Measurements from ENCODE around the gene JHY. TPM values are rescaled to one million over a fixed set of nuclear protein-coding genes. Genes with fewer than 3 reads are reported as not detected.

Gene JHY
- total RNA-seq (2022; extraction: Qiagen RNA extraction; ENCODE audit: low read depth): 2.9 to 3.5 TPM (median 3.0 TPM) in 5 replicates

DNA sequence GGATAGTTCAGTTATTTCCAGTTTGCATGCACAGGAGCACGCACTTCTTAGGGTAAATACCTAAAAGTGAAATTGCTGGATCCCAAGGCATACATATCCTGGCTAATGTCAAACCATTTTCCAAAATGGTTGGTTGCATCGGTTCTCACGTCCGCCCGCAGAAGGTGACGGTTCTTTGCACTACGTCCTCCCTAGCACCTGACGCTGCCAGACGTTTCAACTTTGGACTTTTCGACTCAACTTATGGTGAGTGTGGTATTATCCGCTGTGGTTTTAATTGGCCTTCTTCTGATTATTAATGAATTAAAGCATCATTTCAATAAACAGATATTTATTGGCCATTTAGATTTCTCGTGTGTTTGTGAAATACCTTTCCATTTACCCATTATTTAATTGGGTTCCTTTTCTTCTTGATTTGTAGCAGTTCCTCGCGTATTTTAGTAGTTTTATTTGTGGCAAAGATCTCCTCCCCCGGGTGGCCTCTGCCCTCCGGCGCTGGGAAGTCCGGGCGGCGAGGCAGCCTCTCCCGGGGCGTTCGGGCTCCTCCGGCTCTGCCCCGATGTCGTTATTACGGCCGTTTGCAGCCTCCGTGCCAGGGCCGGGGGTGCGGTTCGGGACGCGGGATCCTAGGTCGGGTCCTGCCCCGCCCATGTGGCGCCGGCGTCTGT, at the start of gene JHY:
Gene JHY (plus strand): TSS at position 571 of the 668 bp plus-strand sequence. CDS start 3,091 bp downstream, outside the sequence.

GRCh38 chr11:122981388-122982264, 99.1 kb downstream of the JHY start, which contains the start of gene BSX:
Gene BSX, minus strand, starts transcription at chr11:122981834. Its CDS starts 163 bp downstream, at chr11:122981671.

Other genes with a start within 250 kb of the JHY start
- gene UBASH3B, start 227.0 kb upstream of the JHY start, total RNA-seq (2022; extraction: Qiagen RNA extraction; ENCODE audit: low read depth): 35.4 to 51.4 TPM (median 42.9 TPM) in 5 replicates
- gene CRTAM, start 44.3 kb upstream of the JHY start, total RNA-seq (2022; extraction: Qiagen RNA extraction; ENCODE audit: low read depth): 0.17 TPM in 1 of 5 replicates, not detected in the others
- not detected in 5 replicates for gene BSX, start 99.1 kb downstream of the JHY start, total RNA-seq (2022; extraction: Qiagen RNA extraction; ENCODE audit: low read depth)
- 1,459 to 1,828 TPM (median 1,486 TPM) in 5 replicates for gene HSPA8, start 179.4 kb downstream of the JHY start, total RNA-seq (2022; extraction: Qiagen RNA extraction; ENCODE audit: low read depth)